HG02610 (cell line): ENCODE results near the gene WDR76.
"Not testable (repeated sequence)": the region's sequence is repeated elsewhere in the genome, so short reads cannot be mapped to it uniquely, and the experiment has no call there.

Source experiments
- ATAC-seq: cut with Tn5 transposase; IDR thresholded peaks from one replicate; pipeline ENCODE4 v1.9.1; 2021; ENCODE audit warnings: mild to moderate bottlenecking, moderate library complexity; ENCODE audit not compliant: unreplicated experiment

The WDR76 gene

GRCh38 chr15:43826508-43827341, at the start of gene WDR76:
Gene WDR76, plus strand, starts transcription at chr15:43827002. Its CDS starts 31 bp downstream, at chr15:43827033.
- peak; percentile 68 for ATAC-seq

- ATAC-seq, result peak; percentile 65
These were observed 49.4 kb upstream of the WDR76 start for GRCh38 chr15:43777267-43777914.

GRCh38 chr15:43779016-43779415, 47.8 kb upstream of the WDR76 start:
- ATAC-seq, result no peak

- no peak for ATAC-seq
These were observed 37.4 kb upstream of the WDR76 start for GRCh38 chr15:43789409-43789808.

GRCh38 chr15:43791993-43792760, 34.6 kb upstream of the WDR76 start, which contains the start of gene SERF2:
Gene SERF2, plus strand, starts transcription at chr15:43792320. Its CDS starts 57 bp downstream, at chr15:43792377.
- peak; percentile 90 for ATAC-seq

- no peak for ATAC-seq
These were observed 33.9 kb upstream of the WDR76 start for GRCh38 chr15:43792761-43793476.

- no peak for ATAC-seq
These were observed 33.2 kb upstream of the WDR76 start for GRCh38 chr15:43793647-43794046.

GRCh38 chr15:43794269-43795037, 32.3 kb upstream of the WDR76 start:
- no peak for ATAC-seq

GRCh38 chr15:43795197-43795596, 31.6 kb upstream of the WDR76 start:
- ATAC-seq, result no peak

GRCh38 chr15:43795997-43796396, 30.8 kb upstream of the WDR76 start:
- no peak for ATAC-seq

GRCh38 chr15:43796566-43796965, 30.2 kb upstream of the WDR76 start:
- no peak for ATAC-seq

- ATAC-seq, result no peak
These were observed 27.4 kb upstream of the WDR76 start for GRCh38 chr15:43799209-43799944.

GRCh38 chr15:43799945-43800285, 26.9 kb upstream of the WDR76 start, which contains the start of gene SERINC4:
Gene SERINC4, minus strand, starts transcription at chr15:43800220. Its CDS starts 234 bp downstream, at chr15:43799986.
- ATAC-seq, result no peak

- ATAC-seq, result peak; percentile 79
These were observed 26.3 kb upstream of the WDR76 start, which contains the start of gene HYPK for GRCh38 chr15:43800286-43801141. Gene HYPK, plus strand, starts transcription at chr15:43800599. Its CDS starts 24 bp downstream, at chr15:43800623.

GRCh38 chr15:43802676-43803075, 24.1 kb upstream of the WDR76 start:
- not testable (repeated sequence) for ATAC-seq

GRCh38 chr15:43808435-43808950, 18.3 kb upstream of the WDR76 start:
- no peak for ATAC-seq

GRCh38 chr15:43808960-43809678, 17.7 kb upstream of the WDR76 start:
- ATAC-seq, result peak; percentile 48
